ENCODE results near the gene PGA5.

DNA sequence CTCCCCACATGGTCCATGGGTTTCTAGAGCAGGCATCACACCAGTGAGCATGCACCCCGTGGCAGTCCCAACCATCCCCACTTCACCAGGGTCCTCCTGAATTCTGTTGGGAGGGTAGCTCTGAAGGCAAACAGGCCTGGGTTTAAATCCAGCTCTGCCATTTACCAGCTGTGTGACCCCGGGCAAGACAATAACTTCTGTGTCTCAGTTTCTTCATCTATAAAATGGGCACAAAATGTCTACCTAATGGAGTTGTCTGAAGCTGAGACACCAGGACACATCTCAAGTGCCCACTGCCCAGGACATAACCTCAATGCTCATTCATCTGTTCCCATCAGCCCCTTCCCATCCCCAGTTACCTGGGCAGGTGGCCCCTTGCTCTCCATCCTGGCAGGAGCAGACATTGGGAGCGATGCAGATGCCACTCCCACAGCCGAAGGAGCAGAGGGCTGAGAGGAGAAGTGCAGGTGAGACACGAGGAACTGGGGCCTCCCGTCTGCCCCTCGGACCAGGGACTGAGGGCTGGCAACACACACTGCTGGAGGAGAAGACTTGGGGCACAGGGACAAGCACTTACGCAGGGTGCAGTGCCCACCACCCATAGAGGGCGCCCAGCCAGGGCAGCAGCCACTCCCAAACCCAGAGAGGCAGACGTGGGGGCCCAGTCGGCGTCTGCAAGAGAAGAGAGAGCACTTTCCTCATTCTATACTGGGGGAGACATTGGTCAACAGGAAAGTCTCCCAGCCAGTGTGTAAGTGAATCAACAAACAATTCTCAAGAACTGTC, 50.1 kb downstream of the PGA5 start:
- TF ChIP-seq, protein P1, sequence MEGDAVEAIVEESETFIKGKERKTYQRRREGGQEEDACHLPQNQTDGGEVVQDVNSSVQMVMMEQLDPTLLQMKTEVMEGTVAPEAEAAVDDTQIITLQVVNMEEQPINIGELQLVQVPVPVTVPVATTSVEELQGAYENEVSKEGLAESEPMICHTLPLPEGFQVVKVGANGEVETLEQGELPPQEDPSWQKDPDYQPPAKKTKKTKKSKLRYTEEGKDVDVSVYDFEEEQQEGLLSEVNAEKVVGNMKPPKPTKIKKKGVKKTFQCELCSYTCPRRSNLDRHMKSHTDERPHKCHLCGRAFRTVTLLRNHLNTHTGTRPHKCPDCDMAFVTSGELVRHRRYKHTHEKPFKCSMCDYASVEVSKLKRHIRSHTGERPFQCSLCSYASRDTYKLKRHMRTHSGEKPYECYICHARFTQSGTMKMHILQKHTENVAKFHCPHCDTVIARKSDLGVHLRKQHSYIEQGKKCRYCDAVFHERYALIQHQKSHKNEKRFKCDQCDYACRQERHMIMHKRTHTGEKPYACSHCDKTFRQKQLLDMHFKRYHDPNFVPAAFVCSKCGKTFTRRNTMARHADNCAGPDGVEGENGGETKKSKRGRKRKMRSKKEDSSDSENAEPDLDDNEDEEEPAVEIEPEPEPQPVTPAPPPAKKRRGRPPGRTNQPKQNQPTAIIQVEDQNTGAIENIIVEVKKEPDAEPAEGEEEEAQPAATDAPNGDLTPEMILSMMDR (IDR thresholded peaks at IDR 0.05; ENCODE audit: borderline replicate concordance, extremely low read depth, low read length, poor library complexity, severe bottlenecking), result peak; percentile 46
- no peak for TF ChIP-seq EZH2 (IDR thresholded peaks at IDR 0.05; ENCODE audit: borderline replicate concordance, low read depth, low read length, severe bottlenecking)

Measured in DND-41 (cell line).